IPS DF 4.7 (cell line): ENCODE measurements around the gene HS3ST2.
A peak's percentile ranks its signal among the peaks of the same experiment; 100 is the strongest.
"Not testable (repeated sequence)": the region's sequence is repeated elsewhere in the genome, so short reads cannot be mapped to it uniquely, and the experiment has no call there.

ENCODE experiments used
- DNase-seq: peaks from one replicate; pipeline ENCODE4 v3.0.0-alpha.2; 2013; ENCODE audit warnings: low spot score; ENCODE audit errors: extremely low read depth

Gene HS3ST2

GRCh38 chr16:22813223-22813947, 577 bp upstream of the HS3ST2 start:
- DNase-seq: no peak

GRCh38 chr16:22814711-22815105, 746 bp downstream of the HS3ST2 start:
- no peak for DNase-seq

GRCh38 chr16:22815863-22816262, 1.9 kb downstream of the HS3ST2 start:
- no peak for DNase-seq

GRCh38 chr16:22816475-22816874, 2.5 kb downstream of the HS3ST2 start:
- DNase-seq: no peak

- not testable (repeated sequence) for DNase-seq
Observed at GRCh38 chr16:22818736-22819135, 4.8 kb downstream of the HS3ST2 start.

DNA sequence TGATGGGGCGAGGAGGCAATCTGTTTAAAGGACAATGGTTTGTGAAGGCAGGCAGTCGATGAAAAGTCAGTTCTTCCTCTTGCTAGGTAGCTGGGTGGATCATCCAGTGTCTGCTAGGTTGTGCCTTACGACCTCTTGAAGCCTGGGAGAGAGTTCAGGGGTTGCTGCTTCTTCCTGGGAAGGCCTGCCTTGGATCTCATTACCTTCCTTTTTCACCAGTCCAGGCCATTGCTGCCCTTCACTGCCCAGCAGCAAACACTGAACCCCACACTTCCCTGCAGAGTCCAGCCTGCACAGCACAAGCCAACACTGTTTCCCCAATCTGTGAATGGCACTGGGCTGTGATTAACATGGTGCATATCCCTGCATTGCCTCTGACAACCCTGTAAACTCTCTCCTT, 24.7 kb downstream of the HS3ST2 start:
- no peak for DNase-seq

GRCh38 chr16:22842031-22842430, 28.1 kb downstream of the HS3ST2 start:
- DNase-seq: not testable (repeated sequence)

GRCh38 chr16:22843122-22843521, 29.2 kb downstream of the HS3ST2 start:
- no peak for DNase-seq

DNA sequence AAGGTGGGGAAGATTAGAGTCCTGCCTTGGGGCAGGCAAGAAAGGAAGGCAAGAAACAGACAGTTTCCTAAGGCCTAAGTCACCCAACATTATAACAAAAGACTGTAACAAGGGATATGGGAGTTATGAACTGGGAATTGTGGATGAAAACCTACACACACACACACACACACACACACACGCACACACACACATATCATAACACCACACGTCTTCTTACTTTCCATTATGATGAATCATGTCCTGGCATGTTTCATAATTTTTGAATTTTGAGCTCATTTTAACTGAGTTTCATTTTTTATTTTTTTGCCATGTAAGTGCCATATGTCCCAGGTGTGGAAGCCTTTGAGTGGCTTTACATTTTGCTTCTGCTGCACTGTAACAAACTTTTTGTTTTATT, 29.9 kb downstream of the HS3ST2 start:
- DNase-seq: no peak

GRCh38 chr16:22844416-22844815, 30.5 kb downstream of the HS3ST2 start:
- DNase-seq: no peak

DNA sequence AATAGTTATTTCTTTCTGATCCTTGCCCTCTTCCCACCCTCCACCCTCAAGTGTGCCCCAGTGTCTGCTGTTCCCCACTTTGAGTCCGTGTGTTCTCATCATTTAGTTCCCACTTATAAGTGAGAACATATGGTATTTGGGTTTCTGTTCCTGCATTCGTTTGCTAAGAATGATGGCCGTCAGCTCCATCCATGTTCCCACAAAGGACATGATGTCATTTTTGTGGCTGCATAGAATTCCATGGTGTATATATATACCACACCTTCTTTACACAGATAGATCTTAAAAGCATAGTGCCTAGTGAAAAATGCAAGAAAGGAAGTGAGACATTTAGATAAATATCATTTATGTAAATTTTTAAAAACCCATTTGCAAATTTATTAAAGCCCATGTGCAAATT, 33.1 kb downstream of the HS3ST2 start:
- DNase-seq: no peak

DNA sequence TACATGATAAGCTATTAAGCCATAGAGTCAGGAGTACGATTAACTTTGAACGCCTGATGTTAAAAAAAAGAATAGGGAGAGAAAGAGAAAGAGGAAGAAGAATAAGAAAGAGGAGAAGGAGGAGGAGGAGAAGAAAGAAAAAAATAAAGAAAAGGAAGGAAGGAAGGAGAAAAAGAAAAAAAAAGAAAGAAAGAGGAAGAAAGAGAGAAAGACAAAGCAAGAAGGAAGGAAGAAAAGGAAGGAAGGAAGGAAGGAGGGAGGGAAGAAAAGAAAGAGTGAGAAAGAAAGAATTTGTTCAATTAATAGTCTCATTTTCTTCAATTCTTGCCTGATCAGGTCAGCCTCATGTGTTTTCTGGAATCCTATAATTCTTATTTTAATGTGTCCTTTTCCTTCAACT, 33.7 kb downstream of the HS3ST2 start:
- no peak for DNase-seq

- DNase-seq: no peak
Observed at GRCh38 chr16:22848451-22848850, 34.5 kb downstream of the HS3ST2 start.

DNA sequence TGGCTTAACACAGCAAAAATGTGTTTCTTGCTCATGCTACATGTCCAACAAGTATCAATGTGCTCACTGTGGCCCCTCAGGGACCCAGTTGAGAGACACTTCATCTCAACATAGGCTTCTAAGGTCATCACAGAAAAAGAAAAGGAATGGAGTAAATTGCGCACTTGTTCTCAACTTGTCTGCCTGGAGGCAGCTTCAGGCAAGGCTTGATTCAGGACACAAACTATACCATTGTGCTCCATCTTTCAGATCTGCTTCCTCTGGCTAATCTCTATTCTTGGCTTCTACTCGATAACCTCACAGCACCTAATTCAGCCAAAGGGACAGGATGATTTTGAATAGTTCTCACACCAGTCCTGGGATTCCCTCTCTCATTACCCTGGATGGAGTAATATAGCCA, 35.6 kb downstream of the HS3ST2 start:
- no peak for DNase-seq

DNA sequence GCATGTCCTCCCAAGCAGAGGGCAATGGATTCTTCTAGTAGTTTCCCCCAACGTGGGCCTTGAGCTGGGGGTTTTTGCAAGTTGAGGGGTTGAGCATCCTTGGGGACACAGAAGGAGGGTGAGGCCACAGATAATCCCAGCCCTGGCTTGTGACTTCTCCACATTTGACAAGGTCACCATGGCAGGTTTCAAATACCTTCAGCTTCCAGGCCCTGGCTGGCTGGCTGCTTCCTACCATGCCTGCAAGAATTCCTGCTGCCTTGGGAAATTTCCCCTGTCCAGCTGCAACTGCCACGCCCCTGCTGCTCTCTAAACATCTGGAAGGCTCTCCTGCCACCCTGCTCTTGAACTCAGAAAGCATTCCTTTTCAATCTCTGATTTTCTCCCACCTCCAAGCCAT, 41.3 kb downstream of the HS3ST2 start:
- DNase-seq: no peak

GRCh38 chr16:22857296-22858025, 43.5 kb downstream of the HS3ST2 start:
- DNase-seq: no peak

DNA sequence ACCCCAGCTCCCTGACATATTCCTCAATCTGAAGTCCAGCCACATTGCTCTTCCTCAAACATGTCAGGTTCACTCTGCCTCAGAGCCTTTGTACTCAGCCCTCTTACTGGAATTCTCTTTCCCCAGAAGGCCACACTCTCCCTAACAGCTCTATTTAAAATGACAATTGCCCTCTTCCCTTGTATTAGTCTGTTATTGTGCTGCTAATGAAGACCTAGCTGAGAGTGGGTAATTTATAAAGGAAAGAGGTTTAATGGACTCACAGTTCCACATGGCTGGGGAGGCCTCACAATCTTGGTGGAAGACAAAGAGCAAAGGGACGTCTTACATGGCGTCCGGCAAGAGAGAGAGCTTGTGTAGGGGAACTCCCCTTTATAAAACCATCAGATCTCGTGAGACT, 46.0 kb downstream of the HS3ST2 start:
- DNase-seq: peak; percentile 58

DNA sequence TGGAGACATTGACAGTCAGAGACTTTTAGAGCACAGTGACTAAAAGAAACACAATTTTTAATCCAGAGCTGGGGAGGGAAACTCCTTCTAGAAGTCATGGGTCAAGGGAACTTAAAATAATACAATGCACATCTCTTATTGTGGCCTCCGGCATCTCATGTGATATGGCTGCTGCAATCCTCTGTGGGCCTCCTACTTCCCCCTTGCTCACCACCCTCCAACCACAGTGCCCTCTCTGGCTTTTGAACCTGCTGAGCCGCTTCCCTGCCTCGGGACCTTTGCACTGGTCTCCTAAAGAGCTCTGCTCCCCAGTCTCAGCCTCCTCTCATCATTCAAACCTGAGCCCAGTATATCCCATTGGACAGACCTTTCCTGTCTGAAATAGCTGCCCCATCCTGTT, 47.6 kb downstream of the HS3ST2 start:
- DNase-seq: no peak

- no peak for DNase-seq
Observed at GRCh38 chr16:22862046-22862445, 48.1 kb downstream of the HS3ST2 start.

DNA sequence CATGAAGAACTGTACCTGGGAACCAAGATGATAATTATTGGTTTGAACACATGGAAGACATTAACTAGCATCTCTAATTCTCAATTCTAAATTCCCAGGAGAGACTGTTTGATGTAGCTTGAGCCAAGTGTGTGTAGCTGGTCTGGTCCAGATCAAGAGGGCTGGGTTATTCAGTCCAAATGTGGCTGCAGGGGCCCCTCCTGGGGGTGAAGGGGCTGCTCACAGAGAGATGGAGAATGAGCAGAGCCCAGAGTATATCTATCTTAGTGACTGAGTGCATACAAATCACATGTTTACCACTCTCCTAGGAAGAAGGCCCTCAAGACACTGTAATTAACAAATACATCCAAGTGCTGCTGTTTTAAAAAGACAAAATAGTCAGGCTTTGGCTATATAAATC, 50.4 kb downstream of the HS3ST2 start:
- no peak for DNase-seq

GRCh38 chr16:22868593-22869224, 54.7 kb downstream of the HS3ST2 start:
- no peak for DNase-seq

DNA sequence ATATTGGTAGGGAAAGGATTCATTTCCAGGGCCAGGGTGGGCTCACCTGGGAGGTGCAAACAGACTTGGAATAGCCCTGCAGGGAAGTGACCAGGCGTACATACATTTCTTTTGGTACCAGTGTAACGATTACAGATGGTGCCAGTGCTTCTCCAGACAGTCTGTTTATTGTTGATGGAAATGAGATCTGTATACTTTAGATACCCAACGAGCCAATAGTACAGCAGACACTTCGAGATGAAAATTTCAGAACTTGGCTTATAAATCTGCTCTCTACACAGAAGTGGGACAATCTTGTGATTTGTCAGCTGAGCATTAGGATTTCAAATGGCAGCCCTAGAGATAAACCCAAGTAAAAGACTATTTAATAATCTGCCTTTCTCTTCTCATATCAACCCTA, 57.9 kb downstream of the HS3ST2 start:
- DNase-seq: no peak

GRCh38 chr16:22874394-22874793, 60.4 kb downstream of the HS3ST2 start:
- DNase-seq: no peak
